SU-DHL-6 (cell line): ENCODE results near the gene SBK3.

Experiments used
- EZH2phosphoT487 ChIP-seq: fragments of 200-600 bp; sonication (generic), shearing (Covaris generic); conservative IDR thresholded peaks from 2 replicates; pipeline ENCODE4 v1.6.1; 2018; ENCODE audit warnings: mild to moderate bottlenecking, antibody characterized with exemption, low read length, moderate library complexity, mixed read lengths
- TF ChIP-seq, protein P1 (sequence below): fragments of 200-600 bp; sonication (generic); IDR thresholded peaks from one replicate; pipeline ENCODE4 v1.5.1; 2017; ENCODE audit warnings: antibody characterized with exemption, mild to moderate bottlenecking, low read length, moderate library complexity; ENCODE audit not compliant: insufficient read depth, poor library complexity, severe bottlenecking

GRCh38 chr19:55508120-55508519 lies 37.2 kb downstream of the SBK3 start:
- TF ChIP-seq, protein P1, sequence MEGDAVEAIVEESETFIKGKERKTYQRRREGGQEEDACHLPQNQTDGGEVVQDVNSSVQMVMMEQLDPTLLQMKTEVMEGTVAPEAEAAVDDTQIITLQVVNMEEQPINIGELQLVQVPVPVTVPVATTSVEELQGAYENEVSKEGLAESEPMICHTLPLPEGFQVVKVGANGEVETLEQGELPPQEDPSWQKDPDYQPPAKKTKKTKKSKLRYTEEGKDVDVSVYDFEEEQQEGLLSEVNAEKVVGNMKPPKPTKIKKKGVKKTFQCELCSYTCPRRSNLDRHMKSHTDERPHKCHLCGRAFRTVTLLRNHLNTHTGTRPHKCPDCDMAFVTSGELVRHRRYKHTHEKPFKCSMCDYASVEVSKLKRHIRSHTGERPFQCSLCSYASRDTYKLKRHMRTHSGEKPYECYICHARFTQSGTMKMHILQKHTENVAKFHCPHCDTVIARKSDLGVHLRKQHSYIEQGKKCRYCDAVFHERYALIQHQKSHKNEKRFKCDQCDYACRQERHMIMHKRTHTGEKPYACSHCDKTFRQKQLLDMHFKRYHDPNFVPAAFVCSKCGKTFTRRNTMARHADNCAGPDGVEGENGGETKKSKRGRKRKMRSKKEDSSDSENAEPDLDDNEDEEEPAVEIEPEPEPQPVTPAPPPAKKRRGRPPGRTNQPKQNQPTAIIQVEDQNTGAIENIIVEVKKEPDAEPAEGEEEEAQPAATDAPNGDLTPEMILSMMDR, result no peak
- no peak for TF ChIP-seq EZH2phosphoT487
